KG1 (cell line): Measurements from ENCODE around the gene MAD1L1.

Experiments used
- DNase-seq: peaks from one replicate; lab custom pipeline; 2025; lab: John Stamatoyannopoulos, UW

MAD1L1 gene

DNA sequence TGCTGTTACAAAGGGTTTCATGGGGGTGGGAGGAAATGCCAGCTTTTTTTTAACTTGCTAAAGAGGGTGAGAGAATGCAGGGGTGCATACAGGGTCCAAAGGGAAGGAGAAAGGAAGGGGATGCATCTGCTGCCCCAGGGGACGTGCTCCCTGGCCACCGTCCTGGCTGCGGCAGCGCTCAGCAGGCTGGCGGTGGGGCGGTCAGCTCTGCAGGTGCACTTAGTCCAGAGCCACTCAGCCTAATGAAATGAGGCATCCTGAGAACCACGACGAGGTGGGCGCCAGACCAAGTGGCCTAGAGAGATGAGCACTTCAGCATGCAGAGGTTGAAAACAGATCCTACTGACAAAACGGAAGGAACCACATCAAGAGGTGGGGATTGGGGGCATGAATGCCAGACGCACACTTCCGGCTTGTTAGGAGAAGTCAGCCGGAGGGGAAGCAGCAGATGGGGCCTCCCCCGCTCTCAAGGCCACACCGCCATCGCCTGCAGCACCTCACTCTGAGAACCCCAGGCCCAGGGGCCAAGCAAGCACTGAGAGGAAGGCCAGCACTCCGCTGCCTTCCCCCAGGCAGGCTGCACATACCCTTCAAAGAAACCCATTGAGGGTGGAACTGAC, 94.5 kb downstream of the MAD1L1 start:
- no peak for DNase-seq

DNA sequence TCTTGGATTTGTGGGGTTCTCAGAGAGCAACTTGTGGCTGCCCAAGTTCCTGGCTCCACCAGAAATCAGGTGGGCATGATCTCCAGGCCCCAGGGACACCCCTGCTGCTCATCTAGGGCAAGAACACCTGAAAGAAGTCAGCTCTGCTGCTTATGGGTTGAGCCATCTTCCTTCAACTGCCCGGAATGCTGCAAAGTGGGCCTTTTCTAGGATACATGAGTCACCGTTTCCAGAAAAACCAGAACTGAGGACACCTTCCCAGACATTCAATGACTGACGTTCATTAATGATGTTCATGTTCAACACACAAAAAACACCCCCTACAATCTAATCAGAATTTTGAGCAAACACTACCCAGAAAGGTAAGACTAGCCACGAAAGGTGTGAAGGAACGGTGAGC, 98.0 kb downstream of the MAD1L1 start:
- DNase-seq = no peak

- DNase-seq = no peak
These were observed 100.5 kb downstream of the MAD1L1 start for GRCh38 chr7:2132243-2132642.

DNA sequence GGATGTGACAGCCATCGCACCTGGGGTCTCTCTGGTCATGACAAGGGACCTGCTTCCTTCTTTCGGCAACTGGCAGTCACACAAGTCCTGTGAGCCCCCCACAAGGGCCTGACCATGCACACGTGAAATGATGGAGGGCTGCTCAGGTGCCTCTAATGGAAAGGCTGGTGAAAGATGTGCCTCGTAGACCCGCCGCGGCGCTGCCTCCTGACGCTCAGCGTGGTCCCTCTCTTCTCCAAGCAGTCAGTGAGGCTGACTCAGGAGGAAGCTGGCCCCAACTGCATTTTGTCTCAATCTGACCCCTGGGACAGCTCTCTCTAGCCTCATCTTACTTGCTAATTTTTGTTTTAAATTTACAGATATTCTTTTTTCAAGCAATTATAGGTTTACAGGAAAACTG, 100.9 kb downstream of the MAD1L1 start:
- DNase-seq = no peak

- DNase-seq = no peak
These were observed 101.4 kb downstream of the MAD1L1 start for GRCh38 chr7:2131341-2131740.

GRCh38 chr7:2130096-2130375, 102.7 kb downstream of the MAD1L1 start:
- DNase-seq = no peak

- DNase-seq = no peak
These were observed 103.2 kb downstream of the MAD1L1 start for GRCh38 chr7:2129323-2130095.

DNA sequence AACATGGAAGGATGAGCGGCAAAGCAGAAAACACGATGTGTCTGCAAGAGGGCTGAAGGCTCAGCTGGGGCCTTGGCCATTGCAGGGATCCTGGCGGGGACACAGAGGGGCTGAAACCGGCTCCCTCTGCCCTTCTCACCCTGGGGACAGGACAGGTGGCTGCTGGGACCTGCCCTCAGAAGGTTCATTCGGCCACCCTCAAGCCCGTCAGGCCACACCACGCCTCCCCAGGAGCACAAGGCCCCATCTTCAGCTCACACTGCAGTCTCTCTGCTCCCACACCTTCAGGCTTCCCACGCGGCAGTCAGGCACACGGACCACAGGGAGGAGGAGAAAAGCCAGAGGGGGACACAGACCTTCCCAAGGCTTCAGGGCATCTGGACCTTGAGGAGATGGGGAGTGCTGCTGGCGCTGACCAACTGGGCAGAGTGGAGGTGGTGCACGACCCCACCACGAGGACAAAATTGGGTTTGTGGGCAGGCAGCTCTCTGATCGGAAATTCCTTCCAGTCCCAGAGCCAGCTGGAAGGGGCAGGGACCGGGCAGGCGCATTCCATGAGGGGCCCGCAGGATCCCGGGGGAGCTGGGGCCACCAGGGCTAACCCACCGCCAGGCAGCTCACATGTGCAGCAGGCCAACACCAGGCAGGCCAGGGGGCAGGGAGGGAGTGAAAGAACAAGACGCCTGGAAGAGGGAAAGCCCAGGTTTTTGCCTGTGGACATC, 104.0 kb downstream of the MAD1L1 start:
- no peak for DNase-seq

DNA sequence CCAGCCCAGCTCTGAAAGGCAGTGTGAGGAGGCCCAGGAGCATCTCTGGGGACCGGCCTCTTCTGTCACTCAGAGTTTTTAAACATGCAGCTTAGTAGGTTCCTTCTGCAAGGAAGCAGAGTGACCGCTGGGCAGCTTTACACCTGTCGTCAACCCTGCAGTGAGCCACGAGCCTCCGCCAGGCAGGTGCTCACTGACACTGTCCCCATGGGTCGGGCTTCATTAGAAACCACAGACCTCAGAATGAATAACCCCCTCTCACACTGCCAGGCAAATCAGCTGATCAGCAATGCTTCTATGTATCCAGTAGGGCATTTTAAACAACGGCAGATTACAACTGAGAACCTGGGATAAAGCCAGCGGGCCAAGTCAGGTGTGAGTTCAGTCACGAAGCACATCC, 106.1 kb downstream of the MAD1L1 start:
- no peak for DNase-seq

DNA sequence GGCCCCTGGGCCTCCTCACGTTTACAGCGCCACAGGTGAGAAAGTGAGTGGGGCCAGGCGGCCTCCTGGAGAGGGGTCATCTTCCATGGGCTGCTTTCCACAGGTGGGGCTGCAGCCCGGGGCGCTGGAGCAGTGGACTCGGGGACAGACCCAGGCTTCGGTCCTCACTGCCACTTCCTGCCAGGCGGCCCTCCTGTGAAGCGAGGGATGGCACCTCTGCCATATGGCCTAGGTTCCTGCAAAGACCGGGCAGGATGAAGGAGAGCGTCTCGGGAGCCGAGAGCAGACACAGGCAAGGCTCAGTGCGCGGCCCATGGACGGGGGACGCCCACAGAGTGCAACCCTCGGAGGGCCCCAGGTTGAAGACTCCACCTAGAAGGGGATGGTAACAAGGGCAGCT, 106.8 kb downstream of the MAD1L1 start:
- DNase-seq = no peak

- no peak for DNase-seq
These were observed 108.0 kb downstream of the MAD1L1 start for GRCh38 chr7:2124604-2125345.

DNA sequence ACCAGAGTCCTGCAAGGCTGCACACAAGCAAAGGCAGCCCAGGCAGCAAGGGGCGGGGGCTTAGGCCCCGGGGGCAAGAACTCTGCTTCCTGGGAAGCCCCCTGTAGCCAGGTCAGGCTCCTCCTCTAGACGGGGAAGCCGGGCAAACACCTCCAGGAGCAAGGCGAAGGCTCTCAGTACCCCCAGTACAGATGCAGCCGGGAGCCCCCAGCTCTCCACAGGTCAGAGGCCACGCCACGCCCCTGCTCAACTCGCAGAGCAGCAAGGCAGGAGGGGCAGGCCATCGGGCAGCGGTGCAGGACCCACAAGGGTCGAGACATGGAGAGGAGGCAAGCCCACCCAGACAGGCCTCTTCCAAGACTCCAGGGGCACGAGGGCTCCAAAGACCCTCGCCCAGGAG, 108.8 kb downstream of the MAD1L1 start:
- DNase-seq = no peak

DNA sequence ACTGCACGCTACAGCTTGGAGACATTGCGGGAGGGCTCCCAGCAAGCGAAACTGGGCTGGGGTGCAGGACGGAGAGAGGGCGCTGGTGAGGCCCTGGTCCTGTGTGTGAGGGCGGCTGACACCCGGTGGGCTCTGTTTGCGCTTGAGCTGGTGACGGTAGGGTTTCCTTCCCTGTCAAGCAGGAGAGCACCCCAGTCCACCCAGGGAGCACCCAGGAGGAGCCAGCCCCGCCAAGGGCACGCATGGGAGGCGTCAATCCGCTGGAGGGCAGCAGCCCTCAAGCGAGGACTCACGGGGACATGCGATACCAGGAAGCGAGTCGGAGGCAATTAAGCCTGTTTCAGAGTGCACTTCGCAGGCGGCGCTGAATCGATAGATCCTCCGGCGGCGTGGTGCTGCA, 109.4 kb downstream of the MAD1L1 start:
- DNase-seq = no peak

- DNase-seq = no peak
These were observed 110.1 kb downstream of the MAD1L1 start for GRCh38 chr7:2122651-2123050.

DNA sequence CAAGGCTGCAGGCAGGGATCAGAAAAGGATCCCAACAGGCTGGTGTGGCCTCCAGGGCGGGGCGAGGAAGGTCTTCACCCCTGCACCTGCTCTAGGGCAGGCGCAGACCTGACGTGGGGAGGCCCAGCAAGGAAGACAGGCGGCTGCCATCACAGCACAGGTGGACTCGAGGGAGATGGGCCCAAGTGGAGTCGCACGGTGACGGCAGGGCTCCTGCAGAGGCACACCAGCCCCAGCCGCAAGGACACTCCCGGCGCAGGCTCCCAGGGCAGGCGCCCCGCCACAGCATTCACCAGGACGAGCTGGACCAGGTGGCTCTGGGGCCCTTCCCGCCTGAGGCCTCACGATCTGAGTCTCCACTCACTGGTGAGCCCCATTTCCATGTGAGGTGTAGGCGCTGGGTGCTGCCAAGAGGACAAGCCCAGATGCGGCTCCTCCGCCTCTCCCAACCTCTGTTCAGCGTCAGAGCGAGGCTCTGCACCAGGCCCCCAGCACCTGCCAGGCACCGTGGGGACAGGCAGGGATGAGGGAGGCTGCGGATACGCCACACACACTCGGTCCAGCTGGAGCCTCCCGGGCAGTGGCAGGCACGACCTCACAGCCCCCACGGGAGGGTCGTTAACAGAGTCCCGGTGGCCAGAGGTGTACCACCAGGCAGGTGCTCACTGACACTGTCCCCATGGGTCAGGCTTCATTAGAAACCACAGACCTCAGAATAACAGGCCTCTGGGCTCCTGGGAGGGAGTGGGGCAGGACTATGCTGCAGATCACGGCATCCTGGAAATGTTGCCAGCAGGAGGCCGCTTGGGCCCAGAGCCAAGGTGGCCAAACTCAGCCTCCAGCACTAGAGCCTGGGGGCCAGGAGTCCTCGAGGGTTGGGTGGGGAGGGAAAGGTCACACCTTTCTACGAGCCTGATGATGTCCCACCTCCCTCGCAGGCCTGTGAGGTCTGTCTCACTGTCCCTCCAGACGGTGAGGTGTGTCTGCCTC, 111.6 kb downstream of the MAD1L1 start:
- DNase-seq = no peak

- DNase-seq = no peak
These were observed 112.5 kb downstream of the MAD1L1 start for GRCh38 chr7:2120251-2120660.

- no peak for DNase-seq
These were observed 114.0 kb downstream of the MAD1L1 start for GRCh38 chr7:2118630-2119190.

GRCh38 chr7:2118056-2118455, 114.7 kb downstream of the MAD1L1 start:
- no peak for DNase-seq

- DNase-seq = no peak
These were observed 115.1 kb downstream of the MAD1L1 start for GRCh38 chr7:2117646-2118045.

GRCh38 chr7:2116989-2117591, 115.7 kb downstream of the MAD1L1 start:
- no peak for DNase-seq

DNA sequence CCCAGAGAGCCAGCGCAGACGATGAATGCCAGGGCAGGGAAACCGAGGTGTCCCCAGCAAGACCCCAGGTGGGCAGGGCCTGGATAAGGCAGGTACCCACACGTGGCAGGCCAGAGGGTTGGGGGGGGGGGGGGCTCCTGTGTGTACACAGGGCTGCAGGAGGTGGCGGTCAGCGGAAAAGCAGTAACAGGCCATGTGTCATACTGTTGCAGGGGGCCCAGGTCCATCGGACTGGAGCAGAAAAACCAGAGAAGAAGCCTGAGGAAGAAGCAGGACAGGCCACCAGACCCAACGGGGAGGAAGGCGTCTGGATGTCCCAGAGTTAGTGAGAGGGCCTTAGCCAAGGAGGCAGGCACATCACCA, 116.3 kb downstream of the MAD1L1 start:
- no peak for DNase-seq
